LHCN-M2 (cell line): Measurements from ENCODE around the gene PRKG1. TPM values are rescaled to one million over a fixed set of nuclear protein-coding genes. Genes with fewer than 3 reads are reported as not detected.
"Not testable (repeated sequence)": the region's sequence is repeated elsewhere in the genome, so short reads cannot be mapped to it uniquely, and the experiment has no call there.

Source experiments
- DNase-seq: peaks from one replicate; pipeline ENCODE4 v3.0.0-alpha.2; 2012; ENCODE audit warnings: low read depth
- total RNA-seq: library from RNA; depleted of rRNA; stranded (reverse); fragments of >200 nt; gene quantifications from 2 replicates; pipeline ENCODE4 v1.2.3, GENCODE V29; 2014

PRKG1 gene
- total RNA-seq, 1 experiment from 2014 or later: 6.4 TPM

DNA sequence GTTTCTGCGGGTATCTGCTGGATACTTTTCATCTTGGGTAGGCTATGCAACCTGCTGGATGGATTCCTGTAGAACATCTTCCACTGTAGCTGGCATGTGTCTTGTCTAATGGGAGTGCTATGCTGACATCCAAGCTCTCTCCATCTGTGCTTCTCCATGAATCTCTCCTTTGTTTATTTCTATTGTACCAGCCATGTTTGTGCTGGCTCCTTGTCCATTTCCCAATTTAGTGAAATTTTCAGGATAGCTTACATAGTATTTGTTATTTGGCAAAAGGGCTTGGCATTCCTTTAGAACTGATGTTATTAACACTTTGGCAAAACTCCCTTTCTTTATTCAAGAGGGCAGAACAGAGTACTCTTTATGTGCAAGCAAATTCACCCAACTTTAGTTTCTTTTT, 427.1 kb downstream of the PRKG1 start:
- DNase-seq: no peak

GRCh38 chr10:51502124-51502523, 427.8 kb downstream of the PRKG1 start:
- DNase-seq: no peak

DNA sequence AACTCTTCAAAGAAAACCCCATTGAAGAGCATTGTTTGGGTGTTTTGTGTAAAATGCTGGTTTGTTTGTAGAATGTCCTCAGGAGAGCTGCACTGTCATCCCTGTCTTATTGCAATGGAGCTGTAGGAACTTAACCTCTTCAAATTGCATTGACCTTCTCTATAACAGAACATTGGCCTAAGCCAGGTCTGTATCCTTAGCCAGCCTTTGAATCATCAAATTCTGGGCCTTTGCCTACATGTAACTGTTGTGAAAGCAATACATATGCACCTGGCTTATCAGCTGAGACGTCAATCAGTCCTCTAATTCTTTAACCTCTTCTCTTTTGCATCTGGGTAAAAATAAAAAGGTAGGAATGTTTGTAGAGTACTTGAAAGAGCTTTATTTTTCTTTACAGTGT, 429.1 kb downstream of the PRKG1 start:
- peak; percentile 11 for DNase-seq

GRCh38 chr10:51507476-51507875, 433.2 kb downstream of the PRKG1 start:
- no peak for DNase-seq

- DNase-seq: no peak
Observed at GRCh38 chr10:51508156-51508555, 433.9 kb downstream of the PRKG1 start.

DNA sequence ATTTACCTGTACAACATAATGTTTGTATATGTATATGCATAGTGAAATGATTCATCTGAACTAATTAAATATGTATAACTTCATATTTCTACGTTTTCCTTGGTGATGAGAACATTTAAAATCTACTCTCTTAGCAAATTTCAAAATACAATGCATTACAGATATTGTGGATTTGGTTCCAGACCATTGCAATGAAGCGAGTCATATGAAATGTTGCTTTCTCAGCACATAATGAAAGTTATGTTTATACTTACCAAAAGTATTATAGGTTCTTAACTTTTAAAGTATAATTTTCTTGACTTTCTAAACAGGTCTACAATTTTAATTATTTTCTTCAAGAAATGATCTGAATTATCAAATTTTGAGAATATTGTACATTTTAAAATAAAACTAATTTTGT, 435.9 kb downstream of the PRKG1 start:
- DNase-seq: peak; percentile 8

- DNase-seq: no peak
Observed at GRCh38 chr10:51521605-51522004, 447.3 kb downstream of the PRKG1 start.

DNA sequence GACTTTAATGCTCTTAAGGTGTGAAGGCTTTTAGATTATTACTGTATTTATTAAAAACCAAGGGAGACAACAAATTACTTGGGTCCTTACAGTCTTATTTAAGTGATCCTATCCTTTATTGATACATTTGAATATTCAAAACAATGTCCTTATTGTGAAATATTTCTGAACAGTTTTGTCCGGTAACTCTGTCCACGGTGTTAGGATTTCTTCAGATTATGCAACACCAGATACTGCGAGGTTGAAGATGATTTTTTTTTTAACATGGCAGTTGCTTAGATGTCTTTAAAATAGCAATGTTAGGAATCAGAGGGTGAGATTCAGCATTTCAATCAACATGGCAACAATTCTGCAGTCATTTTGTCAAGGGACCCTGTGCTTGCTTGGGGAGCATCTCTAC, 448.6 kb downstream of the PRKG1 start:
- no peak for DNase-seq

GRCh38 chr10:51523440-51523839, 449.2 kb downstream of the PRKG1 start:
- no peak for DNase-seq

- DNase-seq: no peak
Observed at GRCh38 chr10:51524041-51524440, 449.8 kb downstream of the PRKG1 start.

- DNase-seq: no peak
Observed at GRCh38 chr10:51527522-51528219, 453.4 kb downstream of the PRKG1 start.

- DNase-seq: no peak
Observed at GRCh38 chr10:51528527-51528926, 454.2 kb downstream of the PRKG1 start.

GRCh38 chr10:51530541-51530940, 456.3 kb downstream of the PRKG1 start:
- DNase-seq: no peak

- no peak for DNase-seq
Observed at GRCh38 chr10:51532044-51532443, 457.8 kb downstream of the PRKG1 start.

DNA sequence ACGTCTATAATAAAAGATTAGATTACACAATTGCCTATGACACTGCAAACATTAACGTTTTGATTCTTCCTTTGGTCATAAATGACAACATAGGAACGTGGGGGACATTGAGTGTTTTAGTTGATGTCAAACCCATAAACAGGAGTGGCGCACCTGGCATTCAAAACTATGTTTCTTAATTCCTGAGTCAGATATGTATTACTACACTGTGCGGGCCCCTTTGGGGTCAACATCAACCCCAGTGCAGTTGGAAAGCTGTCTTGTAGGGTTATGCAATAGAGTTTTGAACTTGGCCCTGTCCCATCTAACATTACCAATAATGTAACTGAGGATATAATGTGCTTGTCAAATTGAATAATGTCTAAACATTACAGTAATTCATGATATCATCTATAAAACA, 468.6 kb downstream of the PRKG1 start:
- no peak for DNase-seq

DNA sequence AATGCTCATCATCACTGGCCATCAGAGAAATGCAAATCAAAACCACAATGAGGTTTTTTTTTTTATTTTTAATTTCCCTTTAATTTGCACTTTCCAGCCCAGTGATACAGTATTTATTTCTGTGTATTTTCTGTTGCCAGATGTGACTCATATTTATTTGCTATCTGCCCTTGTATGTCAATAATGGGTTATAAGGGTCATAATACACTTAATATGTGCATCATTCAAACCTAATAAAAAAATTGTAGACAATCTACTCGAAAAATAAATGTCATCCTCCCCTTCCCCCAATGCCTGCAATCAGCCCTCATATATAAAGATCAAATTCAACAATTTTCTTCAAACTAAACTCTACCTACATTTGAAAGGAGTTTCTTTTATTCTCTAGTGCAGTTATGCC, 470.6 kb downstream of the PRKG1 start:
- DNase-seq: no peak

- no peak for DNase-seq
Observed at GRCh38 chr10:51547941-51548340, 473.7 kb downstream of the PRKG1 start.

- DNase-seq: no peak
Observed at GRCh38 chr10:51552879-51553278, 478.6 kb downstream of the PRKG1 start.

DNA sequence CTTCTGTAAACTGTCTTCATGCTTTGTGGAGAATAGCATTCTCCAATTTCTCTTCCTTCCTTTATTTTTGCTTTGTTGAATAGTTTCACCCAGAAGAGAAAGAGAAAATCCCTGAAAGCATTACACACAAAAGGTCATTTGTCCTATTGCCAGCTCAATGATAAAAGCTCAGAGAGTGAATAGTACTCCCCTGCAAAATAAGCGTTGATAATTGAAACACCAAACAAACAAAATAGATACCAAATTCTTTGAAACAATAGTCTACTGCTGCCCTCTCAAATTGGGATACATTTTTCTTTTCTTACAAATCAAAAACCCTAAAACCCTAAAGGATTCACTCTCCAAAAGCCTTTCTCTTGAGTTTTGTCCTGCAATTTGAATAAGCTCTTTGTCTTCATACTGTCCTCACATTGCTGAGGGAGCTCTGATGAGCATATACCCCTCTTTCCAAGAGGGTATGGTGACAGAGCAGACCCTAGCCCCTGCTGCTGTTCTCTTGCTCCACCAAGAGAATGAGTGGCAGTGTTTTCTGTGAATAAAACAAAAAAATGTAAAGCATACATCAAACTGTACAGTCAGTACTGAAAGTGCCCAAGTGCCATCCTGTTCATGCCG, 490.7 kb downstream of the PRKG1 start:
- no peak for DNase-seq

DNA sequence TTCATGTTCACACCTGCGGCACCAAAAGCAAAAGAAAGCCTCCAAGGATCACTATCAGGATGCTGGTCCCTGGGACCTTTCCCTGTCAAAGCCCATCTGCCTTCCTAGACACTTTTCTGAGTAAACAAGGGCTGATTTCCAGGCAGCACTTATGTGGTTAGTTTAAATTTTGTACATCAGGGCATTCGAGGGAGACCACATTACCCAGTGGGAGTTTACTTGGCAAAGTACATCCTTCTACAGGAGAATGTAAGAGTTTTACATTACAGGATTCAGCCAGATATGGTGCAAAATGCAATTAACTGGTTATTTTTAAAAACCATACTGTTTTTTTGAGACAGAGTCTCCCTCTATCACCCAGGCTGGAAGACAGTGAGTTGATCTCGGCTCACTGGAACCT, 493.0 kb downstream of the PRKG1 start:
- DNase-seq: peak; percentile 27

DNA sequence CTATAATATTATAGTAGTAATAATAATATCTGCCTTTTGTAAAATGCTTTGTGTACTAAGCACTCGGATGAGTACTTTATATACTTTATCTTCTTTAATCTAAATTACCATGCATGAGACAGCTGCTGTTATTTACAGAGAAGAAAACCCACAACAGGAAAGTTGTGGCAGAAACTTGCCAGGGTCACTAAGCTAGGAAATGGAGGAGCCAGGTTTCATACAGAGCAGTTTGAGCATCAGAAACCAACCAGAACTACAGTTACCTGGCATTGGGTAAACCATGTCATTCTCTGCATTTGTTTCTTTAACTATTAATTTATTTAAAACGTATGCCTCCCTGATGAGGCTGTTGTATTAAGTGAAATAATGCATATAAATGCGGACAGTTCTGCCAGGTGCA, 495.2 kb downstream of the PRKG1 start:
- no peak for DNase-seq

GRCh38 chr10:51574248-51575048, 500.2 kb downstream of the PRKG1 start:
- no peak for DNase-seq

DNA sequence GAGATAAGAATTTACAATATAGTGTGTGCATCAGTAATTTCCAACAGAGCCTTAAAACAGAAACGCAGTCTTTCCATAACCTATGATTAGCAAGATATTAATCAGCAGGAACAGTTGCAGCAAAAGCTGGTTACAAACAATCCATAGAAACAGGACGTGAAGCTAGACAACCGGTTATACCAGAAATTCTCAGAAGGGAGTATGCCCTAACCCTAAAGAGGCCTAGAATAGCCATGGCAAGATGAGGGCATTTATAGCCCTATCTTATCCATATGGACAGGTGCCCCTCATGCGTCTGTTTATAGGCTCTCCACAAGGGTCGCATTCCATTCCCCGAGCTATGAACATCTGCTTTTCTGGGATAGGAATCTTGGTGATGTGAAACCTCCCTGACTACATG, 506.9 kb downstream of the PRKG1 start:
- DNase-seq: not testable (repeated sequence)
